NCI-H1417 (cell line): ENCODE results near the gene MRPL51.
"Not testable (repeated sequence)": the region's sequence is repeated elsewhere in the genome, so short reads cannot be mapped to it uniquely, and the experiment has no call there.

Experiments
- DNase-seq, 3 experiments: peaks; one replicate each; lab custom pipeline; 2025; lab: John Stamatoyannopoulos, UW

Gene MRPL51

GRCh38 chr12:6488240-6488639, 4.8 kb downstream of the MRPL51 start:
- DNase-seq = no peak

DNA sequence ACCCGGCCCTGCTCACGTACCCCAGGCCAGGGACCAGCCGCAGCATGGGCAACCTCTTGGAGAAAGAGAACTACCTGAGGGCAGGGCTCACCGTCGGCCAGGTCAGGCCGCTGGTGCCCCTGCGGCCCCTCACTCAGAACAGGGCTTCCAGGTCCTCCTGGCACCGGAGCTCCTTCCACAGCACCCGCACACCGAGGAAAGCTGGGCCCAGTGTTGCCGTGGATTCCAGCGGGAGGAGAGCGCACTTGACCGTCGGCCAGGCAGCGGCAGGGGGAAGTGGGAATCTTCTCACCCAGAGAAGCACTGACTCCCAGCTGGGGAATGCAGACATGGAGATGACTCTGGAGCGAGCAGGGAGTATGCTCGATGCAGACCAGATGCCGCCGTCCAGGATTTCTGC, 14.6 kb downstream of the MRPL51 start:
- no peak for DNase-seq

DNA sequence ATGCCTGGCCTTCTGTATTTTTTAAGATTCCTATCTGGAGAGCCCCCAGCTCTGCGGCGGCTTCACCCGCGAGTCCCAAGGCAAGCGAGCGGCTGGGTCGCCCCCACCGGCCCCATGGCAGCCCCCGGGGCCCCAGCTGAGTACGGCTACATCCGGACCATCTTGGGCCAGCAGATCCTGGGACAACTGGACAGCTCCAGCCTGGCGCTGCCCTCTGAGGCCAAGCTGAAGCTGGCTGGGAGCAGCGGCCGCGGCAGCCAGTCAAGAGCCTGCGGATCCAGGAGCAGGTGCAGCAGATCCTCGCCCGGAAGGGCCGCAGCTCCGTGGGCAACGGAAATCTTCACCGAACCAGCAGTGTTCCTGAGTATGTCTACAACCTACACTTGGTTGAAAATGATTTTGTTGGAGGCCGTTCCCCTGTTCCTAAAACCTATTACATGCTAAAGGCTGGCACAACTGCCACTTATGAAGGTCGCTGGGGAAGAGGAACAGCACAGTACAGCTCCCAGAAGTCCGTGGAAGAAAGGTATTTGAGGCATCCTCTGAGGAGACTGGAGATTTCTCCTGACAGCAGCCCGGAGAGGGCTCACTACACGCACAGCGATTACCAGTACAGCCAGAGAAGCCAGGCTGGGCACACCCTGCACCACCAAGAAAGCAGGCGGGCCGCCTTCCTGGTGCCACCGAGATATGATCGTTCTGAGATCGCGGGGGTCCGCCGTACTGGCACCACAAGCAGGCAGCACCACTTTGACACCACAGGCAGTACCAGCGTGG, 15.3 kb downstream of the MRPL51 start:
- not testable (repeated sequence) for DNase-seq

- DNase-seq = no peak
Measured at GRCh38 chr12:6476489-6476888, 16.6 kb downstream of the MRPL51 start.

GRCh38 chr12:6475233-6475975, 17.7 kb downstream of the MRPL51 start:
- not testable (repeated sequence) for DNase-seq

GRCh38 chr12:6472491-6472890, 20.6 kb downstream of the MRPL51 start:
- no peak for DNase-seq

DNA sequence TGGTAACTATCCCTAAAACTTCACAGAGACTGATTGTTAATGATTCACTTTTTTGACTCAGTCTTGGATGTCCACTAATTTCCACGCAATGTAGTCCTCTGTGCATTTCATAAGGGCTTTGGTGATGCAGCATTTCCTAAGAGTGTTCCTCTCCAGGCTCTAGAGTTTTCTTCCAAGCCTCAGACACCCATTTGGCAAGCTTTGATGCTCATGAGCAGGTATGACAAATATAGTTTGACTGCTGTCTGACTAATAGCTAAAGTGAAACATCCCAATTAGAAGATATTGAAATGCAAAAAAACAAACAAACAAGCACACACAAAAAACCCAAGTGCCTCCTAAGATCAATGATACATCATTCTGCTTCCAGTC, 21.1 kb downstream of the MRPL51 start:
- DNase-seq = no peak

GRCh38 chr12:6470375-6471163, 22.5 kb downstream of the MRPL51 start, which contains the start of gene VAMP1:
TSS of gene VAMP1 (minus strand) at chr12:6470677. CDS start at chr12:6470531, 146 bp downstream.
- peak; percentile 96 to 100 (median 98) for DNase-seq

- peak in 2 of 3 experiments; percentile 64 to 69 for DNase-seq
Measured at GRCh38 chr12:6469609-6470374, 23.3 kb downstream of the MRPL51 start.

- DNase-seq = no peak
Measured at GRCh38 chr12:6469092-6469491, 24.0 kb downstream of the MRPL51 start.

- DNase-seq = no peak
Measured at GRCh38 chr12:6468283-6468575, 24.8 kb downstream of the MRPL51 start.

DNA sequence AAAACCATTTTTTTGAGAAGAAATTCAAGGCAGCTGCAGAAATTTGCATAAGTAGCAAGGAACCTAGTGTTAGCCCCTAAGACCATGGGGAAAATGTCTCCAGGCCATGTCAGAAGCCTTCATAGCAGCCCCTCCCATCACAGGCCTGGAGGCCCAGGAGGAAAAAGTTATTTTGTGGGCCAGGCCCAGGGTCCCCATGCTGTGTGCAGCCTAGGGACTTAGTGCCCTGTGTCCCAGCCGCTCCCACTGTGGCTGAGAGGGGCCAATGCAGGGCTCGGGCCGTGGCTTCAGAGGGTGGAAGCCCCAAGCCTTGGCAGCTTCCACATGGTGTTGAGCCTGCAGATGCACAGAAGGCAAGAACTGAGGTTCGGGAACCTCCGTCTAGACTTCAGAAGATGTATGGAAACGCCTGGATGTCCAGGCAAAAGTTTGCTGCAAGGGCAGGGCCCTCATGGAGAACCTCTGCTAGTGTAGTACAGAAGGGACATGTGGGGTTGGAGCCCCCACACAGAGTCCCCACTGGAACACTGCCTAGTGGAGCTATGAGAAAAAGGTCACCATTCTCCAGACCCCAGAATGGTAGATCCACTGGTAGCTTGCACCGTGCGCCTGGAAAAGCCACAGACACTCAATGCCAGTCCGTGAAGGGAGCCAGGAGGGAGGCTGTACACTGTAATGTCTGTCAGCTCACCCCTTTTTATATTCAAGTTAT, 25.3 kb downstream of the MRPL51 start:
- not testable (repeated sequence) for DNase-seq

DNA sequence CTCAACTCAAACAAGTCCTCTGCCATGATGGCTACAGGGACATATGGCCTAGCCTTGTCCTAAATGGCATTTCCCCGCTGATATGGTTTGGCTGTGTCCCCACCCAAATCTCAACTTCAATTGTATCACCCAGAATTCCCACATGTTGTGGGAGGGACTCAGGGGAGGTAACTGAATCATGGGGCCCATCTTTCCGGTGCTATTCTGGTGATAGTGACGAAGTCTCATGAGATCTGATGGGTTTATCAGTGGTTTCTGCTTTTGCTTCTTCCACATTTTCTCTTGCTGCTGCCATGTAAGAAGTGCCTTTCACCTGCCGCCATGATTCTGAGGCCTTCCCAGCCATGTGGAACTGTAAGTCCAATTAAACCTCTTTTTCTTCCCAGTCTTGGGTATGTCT, 26.3 kb downstream of the MRPL51 start:
- not testable (repeated sequence) for DNase-seq

GRCh38 chr12:6466184-6466573, 26.9 kb downstream of the MRPL51 start:
- no peak for DNase-seq

- peak; percentile 53 to 80 (median 70) for DNase-seq
Measured at GRCh38 chr12:6465467-6466183, 27.4 kb downstream of the MRPL51 start.

- no peak for DNase-seq
Measured at GRCh38 chr12:6464531-6464930, 28.5 kb downstream of the MRPL51 start.

DNA sequence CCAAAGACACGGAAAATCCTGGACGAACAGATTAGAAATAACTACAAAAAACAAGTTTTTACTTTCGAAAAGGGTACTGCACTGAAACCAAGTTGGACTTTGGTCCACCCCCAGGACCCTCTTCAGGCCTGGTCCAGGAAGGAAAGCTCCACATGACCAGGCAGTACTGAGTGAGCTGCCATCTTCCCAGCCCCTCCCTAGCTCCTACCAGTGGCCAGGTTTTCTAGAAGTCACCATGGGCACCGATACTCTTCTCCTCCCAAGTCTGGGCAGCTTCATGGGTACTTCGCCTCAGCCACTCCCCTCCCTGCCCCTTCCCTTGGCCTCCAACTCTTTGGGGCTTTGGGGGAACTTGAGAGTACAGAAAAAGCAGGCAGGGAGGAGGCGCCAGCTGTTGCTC, 29.2 kb downstream of the MRPL51 start:
- DNase-seq = no peak

- DNase-seq = no peak
Measured at GRCh38 chr12:6463216-6463615, 29.8 kb downstream of the MRPL51 start.

DNA sequence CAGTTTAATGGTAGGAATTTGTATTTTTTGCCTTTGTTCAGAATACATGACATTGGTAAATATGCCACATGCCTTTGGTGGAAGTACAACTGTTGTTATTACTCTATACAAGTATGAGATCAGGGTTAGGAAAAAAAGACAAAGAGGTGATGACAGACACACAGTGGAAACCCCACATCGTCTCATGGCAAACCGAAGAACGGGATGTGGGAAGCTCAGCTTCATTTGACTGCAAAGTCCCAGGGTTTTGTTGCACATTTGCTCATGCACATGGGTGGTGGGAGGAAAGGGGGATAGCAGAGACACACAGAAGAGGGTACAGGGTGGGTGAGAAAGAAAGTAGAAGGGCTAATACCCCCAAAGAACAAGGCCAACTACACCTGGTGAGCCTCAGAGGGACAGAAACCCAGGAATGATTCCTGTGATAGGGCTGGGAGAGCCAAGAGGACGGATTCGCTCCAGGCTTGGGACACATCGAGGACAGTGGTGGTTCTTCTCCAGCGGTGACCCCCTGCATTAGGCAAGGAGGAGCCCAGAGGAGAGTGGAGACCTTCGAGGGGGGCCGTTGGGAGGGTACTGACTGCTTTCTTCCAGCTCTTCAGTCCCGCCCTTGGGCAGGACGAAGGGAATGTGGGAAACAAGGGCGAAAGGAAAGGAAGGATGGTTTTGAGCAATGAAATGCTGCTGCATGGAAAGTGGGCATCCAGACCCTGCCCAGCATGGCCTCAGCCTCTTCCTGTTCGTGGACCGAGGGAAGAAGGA, 30.6 kb downstream of the MRPL51 start:
- DNase-seq = no peak
